H7 (cell line): ENCODE measurements around the gene NCS1. TPM values are rescaled to one million over a fixed set of nuclear protein-coding genes. Genes with fewer than 3 reads are reported as not detected.

Experiments used
- DNase-seq: peaks from one replicate; pipeline ENCODE4 v3.0.0; 2012
- H3K27me3 ChIP-seq: 2 replicates; pipeline ENCODE4 v1.6.0; 2011; ENCODE audit warnings: mild to moderate bottlenecking, low read length; ENCODE audit not compliant: control insufficient read depth, insufficient read depth
- H3K36me3 ChIP-seq: replicated peaks from 2 replicates; pipeline ENCODE4 v1.5.1; 2011; ENCODE audit warnings: low read length; ENCODE audit not compliant: control insufficient read depth, insufficient read depth
- H3K4me3 ChIP-seq: 2 replicates; pipeline ENCODE4 v1.5.1; 2011; ENCODE audit warnings: low read depth, mild to moderate bottlenecking, control low read depth, low read length, moderate library complexity; ENCODE audit not compliant: insufficient read depth
- total RNA-seq: library from RNA; depleted of rRNA; stranded (reverse); fragments of >200 nt; shearing (Covaris generic); gene quantifications from 2 replicates; pipeline ENCODE4 v1.2.3, GENCODE V29; 2014

NCS1 gene
- total RNA-seq, 1 experiment from 2014 or later = 28.3 TPM

DNA sequence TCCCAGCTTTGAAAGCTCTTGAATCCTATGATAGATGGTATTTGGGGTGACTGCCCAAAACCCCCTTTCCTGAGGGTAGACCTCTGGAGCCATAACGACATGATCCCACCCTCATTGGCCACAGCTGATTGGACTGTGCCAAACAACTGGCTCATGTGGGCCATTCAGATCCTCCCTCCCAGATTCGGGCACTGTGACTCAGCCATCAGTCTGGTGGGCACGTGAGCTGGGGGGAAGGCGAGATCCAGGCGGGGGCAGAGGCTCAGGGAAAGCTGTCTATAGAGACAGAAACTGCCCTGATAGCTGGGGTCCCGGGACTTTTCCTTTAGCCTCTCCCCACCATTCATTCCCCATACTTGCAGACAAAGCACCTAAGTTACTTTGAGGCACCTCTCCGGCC is 15.1 kb upstream of the NCS1 start:
- Histone ChIP-seq H3K4me3 (no peak overlapping the region), H3K36me3 (no peaks in the 10 kb centered on the region), H3K27me3 (no peaks in the 10 kb centered on the region)
- no peak for DNase-seq

DNA sequence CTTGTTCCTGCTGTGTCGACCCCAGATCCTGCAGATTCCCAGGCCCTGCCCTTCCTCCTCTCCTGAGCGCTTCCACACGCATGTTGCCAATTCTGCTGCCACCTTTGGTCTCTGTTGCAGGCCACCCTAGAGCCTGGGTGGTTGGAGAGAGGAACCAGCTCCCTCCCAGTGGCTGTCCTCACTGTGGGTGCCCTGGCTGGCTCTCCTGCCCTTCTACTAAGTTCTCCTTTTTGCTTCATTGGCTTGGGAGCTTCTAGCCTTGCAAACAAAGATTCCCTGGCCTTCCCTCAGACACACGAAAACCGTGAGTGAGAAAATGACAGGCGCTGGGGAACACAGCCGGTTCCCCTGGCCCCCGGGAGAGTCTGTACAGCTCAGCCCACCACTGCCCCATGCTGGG is 14.2 kb upstream of the NCS1 start:
- no peaks in the 10 kb centered on the region for H3K36me3 ChIP-seq
- H3K4me3 ChIP-seq = no peak overlapping the region

DNA sequence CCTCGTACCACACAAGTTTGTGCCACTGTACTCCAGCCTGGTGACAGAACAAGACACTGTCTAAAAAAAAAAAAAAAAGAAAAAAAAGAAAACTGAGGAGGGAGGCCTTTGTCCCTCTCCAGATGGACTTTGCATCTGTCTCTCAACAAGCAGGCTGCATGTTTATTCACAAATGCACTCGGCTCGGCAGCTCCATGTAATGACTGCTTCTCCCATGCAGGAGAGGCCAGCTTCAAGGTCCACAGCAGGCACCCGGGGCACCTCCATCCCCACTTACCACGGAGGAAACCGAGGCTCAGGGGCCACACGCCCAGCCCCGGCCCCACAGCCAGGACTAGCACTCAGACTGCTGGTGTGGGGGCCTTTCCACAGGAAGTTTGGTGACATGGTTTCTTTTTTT is 13.1 kb upstream of the NCS1 start:
- H3K27me3 ChIP-seq = no peaks in the 10 kb centered on the region
- DNase-seq = no peak
- no peak overlapping the region for H3K4me3 ChIP-seq
- no peaks in the 10 kb centered on the region for H3K36me3 ChIP-seq

More for the DNA sequence above, 14.2 kb upstream of the NCS1 start:
- DNase-seq = no peak
- H3K27me3 ChIP-seq = no peaks in the 10 kb centered on the region

DNA sequence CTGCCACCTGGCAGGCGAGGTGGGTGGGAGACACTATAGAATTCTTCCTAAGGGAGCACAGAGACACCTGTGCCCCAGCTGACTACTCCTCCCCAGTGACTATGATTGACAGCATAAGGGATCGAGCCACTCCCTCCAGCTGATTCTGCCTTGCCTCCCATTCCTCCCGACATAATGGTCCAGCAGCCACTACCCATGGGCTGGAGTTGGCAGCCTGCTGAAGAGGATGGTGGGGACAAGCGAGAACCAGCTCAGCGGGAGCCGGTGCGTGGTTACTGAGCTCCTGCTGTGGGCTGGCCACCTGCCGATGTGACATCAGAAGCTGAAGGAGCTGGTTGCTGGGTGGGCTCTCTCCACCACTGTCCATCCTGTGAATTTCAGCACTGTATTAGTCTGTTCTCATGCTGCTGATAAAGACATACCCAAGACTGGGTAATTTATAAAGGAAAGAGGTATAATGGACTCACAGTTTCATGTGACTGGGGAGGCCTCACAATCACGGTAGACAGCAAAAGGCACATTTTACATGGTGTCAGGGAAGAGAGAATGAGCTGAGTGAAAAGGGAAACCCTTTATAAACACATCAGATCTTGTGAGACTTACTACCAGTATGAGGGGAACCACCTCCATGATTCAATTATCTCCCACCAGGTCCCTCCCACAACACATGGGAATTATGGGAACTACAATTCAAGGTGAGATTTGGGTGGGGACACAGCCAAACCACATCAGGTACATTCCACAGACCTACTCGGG is 12.1 kb upstream of the NCS1 start:
- DNase-seq = peak; percentile 65
- Histone ChIP-seq H3K4me3 (no peak overlapping the region), H3K27me3 (no peaks in the 10 kb centered on the region), H3K36me3 (no peaks in the 10 kb centered on the region)

DNA sequence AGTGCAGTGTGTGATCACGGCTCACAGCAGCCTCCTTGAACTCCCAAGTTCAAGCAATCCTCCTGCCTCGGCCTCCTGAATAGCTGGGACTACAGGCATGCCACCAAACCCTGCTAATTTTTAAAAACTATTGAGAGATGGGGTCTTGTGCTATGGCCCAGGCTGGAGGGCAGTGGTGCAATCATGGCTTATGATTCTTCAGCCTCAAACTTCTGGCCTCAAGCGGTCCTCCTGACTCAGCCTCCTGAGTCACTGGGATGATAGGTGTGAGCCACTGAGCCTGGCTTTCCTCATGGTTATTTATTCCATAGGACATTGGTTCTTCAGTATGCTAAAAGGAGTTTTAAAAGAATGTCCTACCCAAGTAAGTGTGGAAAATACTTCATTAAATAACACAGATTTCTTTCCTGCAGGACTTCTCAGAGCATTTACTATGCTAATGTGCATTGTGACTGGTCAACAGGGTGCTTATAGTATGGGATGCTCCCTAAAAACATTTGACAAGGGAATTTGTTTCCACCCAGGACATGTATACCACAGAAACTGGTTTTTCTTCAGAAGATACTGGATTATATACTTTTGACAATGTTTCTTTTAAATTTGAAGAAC is 11.2 kb upstream of the NCS1 start:
- no peak for DNase-seq
- Histone ChIP-seq H3K4me3 (no peak overlapping the region), H3K27me3 (no peaks in the 10 kb centered on the region), H3K36me3 (no peaks in the 10 kb centered on the region)

DNA sequence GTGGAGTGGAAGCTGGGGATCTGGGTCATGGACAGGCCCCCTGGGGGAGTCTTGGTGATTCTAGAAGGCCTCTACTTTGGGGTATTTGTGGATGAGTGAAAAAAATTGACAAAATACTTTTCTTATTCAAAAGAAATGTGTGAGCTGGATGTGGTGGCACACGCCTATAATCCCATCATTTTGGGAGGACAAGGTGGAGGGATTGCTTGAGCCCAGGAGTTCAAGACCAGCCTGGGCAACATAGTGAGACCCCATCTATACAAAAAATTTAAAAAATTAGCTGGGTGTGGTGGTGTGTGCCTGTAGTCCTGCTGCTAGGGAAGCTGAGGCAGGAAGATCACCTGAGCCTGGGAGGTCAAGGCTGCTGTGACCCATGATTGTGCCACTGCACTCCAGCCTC is 6.6 kb upstream of the NCS1 start:
- H3K36me3 ChIP-seq = no peaks in the 10 kb centered on the region
- no peak for DNase-seq
- H3K4me3 ChIP-seq = no peak overlapping the region
- peaks cover 2% of the 10 kb centered on the region; the same call in 1 of the 2 replicates for H3K27me3 ChIP-seq

DNA sequence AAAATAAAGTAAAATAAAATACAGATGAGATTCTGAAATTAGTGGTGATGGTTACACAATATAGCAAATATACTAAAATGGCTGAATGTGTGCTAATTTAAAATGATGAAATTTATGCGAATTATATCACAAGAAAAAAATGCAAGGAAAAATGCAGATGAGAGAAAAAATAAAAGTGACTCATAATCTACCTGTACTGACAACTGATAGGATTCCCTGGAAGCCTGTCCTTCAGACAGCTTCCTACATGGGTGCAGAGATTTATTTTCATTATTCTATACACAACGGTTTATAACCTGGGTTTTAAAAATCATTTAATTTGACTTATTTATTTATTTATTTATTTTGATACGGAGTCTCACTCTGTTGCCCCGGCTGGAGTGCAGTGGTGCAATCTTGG is 5.8 kb upstream of the NCS1 start:
- Histone ChIP-seq H3K27me3 (peaks cover 4% of the 10 kb centered on the region), H3K4me3 (no peak overlapping the region), H3K36me3 (no peaks in the 10 kb centered on the region)
- no peak for DNase-seq

DNA sequence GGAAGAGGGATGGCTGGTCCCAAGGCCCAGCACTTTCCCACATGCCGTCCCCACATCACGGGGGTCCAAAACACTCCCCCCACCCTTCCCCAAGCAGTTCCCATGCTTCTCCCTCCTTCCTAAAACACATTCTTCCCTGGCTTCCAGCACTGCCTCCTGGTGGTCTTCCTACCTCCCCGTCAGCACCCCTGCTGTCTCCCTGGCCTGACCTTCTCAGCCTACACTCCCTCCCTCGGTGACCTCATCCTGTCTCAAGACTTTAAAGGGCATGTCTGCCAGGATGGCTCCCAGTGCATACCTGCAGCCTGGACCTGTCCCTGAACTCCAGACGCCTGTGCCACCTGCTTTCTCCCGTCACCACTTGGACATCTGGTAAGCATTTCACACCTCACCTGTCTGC is 4.3 kb upstream of the NCS1 start:
- Histone ChIP-seq H3K27me3 (peaks cover 4% of the 10 kb centered on the region), H3K36me3 (no peaks in the 10 kb centered on the region), H3K4me3 (no peak overlapping the region)
- peak; percentile 78 for DNase-seq

DNA sequence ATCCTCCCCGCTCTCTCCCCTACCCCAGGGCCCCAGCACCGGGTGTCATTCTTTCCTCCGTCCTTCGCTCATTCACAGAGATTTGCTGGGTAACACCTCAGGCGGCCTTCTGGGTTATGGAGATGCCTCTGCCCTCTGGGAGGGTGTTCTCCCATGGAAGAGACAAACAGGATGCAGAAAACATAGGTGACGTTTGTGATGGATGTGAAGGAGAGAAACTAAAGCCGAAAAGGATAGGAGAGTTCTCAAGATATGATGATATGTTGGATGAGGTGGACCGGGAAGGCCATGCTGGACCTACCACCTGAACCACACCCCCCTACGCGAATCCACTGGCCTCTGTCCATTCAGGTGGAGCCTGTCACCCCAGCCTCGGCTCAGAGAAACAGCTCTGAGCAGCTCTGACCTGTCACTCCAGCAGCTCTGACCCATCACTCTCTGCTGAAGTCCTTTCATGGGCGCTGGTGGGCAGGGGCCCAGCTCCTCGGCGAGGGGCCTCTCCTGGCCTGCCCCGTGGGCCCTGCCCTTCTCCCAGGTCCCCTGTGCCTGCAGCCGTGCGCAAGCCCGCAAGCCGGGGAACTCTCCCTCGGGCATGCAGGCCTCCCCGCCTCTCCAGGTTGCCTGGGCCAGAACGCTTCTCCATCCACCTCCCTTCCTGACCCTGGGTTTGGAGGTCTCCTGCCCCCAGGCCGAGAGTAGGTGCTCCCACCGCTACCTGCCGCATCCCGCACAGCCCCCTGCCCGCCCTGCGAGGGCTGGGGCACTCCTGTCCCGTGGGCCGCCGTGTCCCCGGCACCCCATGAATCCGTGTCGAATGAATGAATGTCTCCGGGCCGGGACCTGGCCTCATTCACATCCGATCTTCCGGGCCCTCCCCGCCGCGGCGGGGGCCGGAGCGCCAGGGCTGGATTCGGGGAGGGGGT is 717 bp upstream of the NCS1 start:
- DNase-seq = peak; percentile 90
- no peaks in the 10 kb centered on the region; the same call in 1 of the 2 replicates for H3K36me3 ChIP-seq
- peak overlapping the region; percentile 53 for H3K4me3 ChIP-seq
- H3K27me3 ChIP-seq = peaks cover 4% of the 10 kb centered on the region

DNA sequence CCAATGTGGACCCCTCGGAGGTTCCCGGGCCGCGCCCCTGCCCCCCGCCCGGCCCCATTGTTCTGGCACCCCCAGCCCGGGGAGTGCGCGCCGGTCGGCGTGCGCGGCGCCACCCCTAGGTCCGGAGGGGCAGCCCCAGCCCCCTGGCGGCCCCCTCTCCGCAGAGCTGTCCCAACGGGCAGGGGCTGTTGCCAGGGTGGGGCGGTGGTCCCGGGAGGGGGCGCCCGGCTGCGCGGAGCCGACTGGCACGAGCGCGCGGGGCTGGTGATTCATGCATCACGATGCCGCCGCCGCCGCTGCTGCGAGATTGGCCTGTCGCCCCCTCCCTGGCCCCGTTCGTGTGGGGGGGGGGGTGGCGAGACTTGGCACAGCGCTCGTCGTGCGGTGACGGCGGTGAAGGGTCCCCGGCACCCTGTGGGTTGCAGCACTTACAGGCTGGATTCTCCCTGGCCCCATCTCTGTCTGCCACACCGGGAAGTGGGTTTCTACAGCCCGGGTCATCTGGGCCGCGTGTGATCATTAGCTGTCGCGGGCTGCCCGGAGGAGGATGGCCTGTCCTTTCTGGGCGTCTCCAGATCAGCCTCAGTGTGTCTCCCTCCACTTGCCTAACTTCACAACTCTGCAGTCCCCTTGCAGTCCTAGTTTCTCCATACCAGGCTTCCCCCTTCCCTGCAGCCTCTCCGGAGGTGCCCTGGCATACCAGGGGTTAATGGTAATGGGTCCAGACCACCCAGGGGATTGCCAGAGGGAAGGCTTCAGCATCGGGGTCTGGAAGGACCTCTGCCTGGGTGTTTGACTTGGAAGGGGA is 858 bp downstream of the NCS1 start:
- peaks cover 4% of the 10 kb centered on the region for H3K27me3 ChIP-seq
- no peaks in the 10 kb centered on the region; the same call in 1 of the 2 replicates for H3K36me3 ChIP-seq
- peak; percentile 87 for DNase-seq
- H3K4me3 ChIP-seq = peak overlapping the region; percentile 54

DNA sequence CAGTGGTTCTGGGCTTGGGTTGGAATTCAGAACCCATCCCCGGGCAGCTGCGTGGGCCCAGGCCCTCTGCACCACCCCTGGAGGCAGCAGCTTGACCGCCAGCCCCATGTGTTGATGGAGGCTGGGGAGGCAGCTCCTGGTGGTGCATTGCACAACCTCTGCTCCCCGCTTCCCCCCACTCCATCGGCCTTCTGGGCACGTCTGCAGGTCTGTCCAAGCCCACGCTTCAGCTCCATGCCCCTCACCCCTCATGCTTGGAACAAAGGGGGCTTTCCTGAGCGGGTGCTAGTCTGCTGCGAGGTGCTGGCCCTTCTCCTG is 1.4 kb downstream of the NCS1 start:
- Histone ChIP-seq H3K27me3 (peaks cover 2% of the 10 kb centered on the region), H3K4me3 (no peak overlapping the region; the same call in 1 of the 2 replicates), H3K36me3 (no peaks in the 10 kb centered on the region; the same call in 1 of the 2 replicates)
- peak; percentile 76 for DNase-seq

DNA sequence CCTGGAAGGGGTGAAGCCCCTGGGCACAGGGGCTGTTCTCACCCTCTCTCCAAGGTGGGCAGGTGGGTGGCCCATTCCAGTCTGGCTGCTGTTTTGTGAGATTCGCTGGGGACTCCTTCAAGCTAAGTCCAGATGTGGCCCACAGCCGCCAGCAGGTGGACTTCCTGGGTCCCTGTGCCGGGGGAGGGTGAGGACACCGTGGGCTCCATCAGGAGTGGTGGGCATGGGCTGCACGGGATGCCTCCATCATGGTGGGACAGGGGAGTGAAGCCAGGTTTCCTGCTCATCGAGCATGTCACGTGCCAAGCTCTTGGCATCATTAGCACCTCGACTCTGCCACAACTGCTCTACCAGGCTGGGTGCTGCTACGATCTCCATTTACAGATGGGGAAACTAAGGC is 1.8 kb downstream of the NCS1 start:
- H3K4me3 ChIP-seq = no peak overlapping the region
- H3K27me3 ChIP-seq = peaks cover 2% of the 10 kb centered on the region
- DNase-seq = no peak
- no peaks in the 10 kb centered on the region; the same call in 1 of the 2 replicates for H3K36me3 ChIP-seq

DNA sequence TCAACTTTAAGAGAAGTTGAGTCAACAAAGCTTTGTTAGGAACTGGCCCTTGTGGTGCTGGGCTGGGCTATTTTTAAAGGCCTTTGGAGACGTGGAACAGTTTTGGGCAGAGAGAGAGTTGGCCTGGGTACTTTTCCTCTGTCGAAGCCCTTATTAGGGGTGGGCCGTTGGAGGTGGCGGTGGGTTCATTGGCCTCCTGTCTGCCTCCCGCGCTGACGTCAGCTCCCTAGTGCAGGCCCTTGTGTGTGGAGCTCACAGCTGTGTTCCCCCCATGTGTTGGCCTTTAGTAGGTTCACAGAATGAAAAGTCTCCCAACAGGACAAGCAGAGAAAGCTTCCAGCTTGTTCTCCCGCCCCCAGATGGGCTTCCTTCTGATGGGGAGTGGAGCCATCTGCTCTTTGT is 2.7 kb downstream of the NCS1 start:
- peak; percentile 66 for DNase-seq
- Histone ChIP-seq H3K27me3 (peaks cover 2% of the 10 kb centered on the region), H3K36me3 (no peaks in the 10 kb centered on the region; the same call in 1 of the 2 replicates), H3K4me3 (no peak overlapping the region)

DNA sequence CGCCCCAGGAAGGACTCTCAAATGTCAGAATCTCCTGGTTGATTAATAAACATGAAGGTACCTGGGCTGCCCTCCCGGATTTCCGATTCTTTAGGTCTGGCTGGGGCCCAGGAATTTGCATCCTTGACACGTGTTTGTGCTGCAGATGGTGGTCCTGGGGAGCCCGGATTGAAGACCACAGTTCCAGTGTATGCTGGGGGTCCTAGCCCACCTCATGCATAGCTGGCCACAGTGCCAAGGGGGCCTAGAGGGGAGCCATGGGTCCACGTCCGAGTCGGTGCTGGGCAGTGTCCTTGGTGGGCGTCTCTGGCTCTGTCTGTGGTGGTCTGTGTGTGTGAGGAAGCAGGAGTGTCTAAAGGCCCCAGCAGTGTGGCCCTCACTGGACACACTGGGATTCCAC is 3.2 kb downstream of the NCS1 start:
- Histone ChIP-seq H3K27me3 (peaks cover 2% of the 10 kb centered on the region), H3K4me3 (no peak overlapping the region), H3K36me3 (no peaks in the 10 kb centered on the region; the same call in 1 of the 2 replicates)
- no peak for DNase-seq
